GM18951 (cell line): Measurements from ENCODE around the gene MRPL20.
"Not testable (repeated sequence)": the region's sequence is repeated elsewhere in the genome, so short reads cannot be mapped to it uniquely, and the experiment has no call there.

ENCODE experiments used
- POLR2A ChIP-seq: IDR thresholded peaks from 4 replicates; pipeline ENCODE4 v1.6.1; 2011; ENCODE audit warnings: mild to moderate bottlenecking; ENCODE audit not compliant: insufficient read length, insufficient read depth; ENCODE audit errors: extremely low read depth
- in situ Hi-C: fragments of 300-500 bp; cut with MboI; formaldehyde crosslinking; loops from one replicate; pipeline ENCODE4 v1.12.0; 2022; ENCODE audit warnings: low sequenced_read_pairs, mixed read lengths, inconsistent platforms; ENCODE audit not compliant: unreplicated experiment

Gene MRPL20

GRCh38 chr1:1434131-1434823 is 27.2 kb upstream of the MRPL20 start:
- in situ Hi-C loops = no loop called here
- TF ChIP-seq POLR2A = no peak

- TF ChIP-seq POLR2A = no peak
- in situ Hi-C loops = no loop called here
Observed at GRCh38 chr1:1433804-1434130, 26.7 kb upstream of the MRPL20 start.

GRCh38 chr1:1432951-1433803 is 26.1 kb upstream of the MRPL20 start:
- in situ Hi-C loops = no loop called here

GRCh38 chr1:1432274-1432950 is 25.3 kb upstream of the MRPL20 start:
- TF ChIP-seq POLR2A = no peak
- in situ Hi-C loops = no loop called here

More at GRCh38 chr1:1432951-1433803, 26.1 kb upstream of the MRPL20 start:
- no peak for TF ChIP-seq POLR2A

GRCh38 chr1:1431845-1432273 is 24.8 kb upstream of the MRPL20 start:
- in situ Hi-C loops = no loop called here
- TF ChIP-seq POLR2A = no peak

GRCh38 chr1:1430992-1431844 is 24.1 kb upstream of the MRPL20 start:
- in situ Hi-C loops = no loop called here
- no peak for TF ChIP-seq POLR2A

- no peak for TF ChIP-seq POLR2A
- in situ Hi-C loops = no loop called here
Observed at GRCh38 chr1:1430114-1430982, 23.3 kb upstream of the MRPL20 start.

GRCh38 chr1:1429671-1430073 is 22.6 kb upstream of the MRPL20 start:
- no peak for TF ChIP-seq POLR2A
- in situ Hi-C loops = no loop called here

- in situ Hi-C loops = not testable (repeated sequence)
Observed at GRCh38 chr1:1428967-1429366, 21.9 kb upstream of the MRPL20 start.

- in situ Hi-C loops = no loop called here
- no peak for TF ChIP-seq POLR2A
Observed at GRCh38 chr1:1428174-1428573, 21.1 kb upstream of the MRPL20 start.

- in situ Hi-C loops = no loop called here
- no peak for TF ChIP-seq POLR2A
Observed at GRCh38 chr1:1427820-1428148, 20.7 kb upstream of the MRPL20 start.
